GM18907 (cell line): ENCODE measurements around the gene PLEKHJ1.

Experiments
- ATAC-seq: cut with Tn5 transposase; IDR thresholded peaks from one replicate; pipeline ENCODE4 v1.9.1; 2021; ENCODE audit warnings: mild to moderate bottlenecking, moderate library complexity; ENCODE audit not compliant: unreplicated experiment

PLEKHJ1 gene

DNA sequence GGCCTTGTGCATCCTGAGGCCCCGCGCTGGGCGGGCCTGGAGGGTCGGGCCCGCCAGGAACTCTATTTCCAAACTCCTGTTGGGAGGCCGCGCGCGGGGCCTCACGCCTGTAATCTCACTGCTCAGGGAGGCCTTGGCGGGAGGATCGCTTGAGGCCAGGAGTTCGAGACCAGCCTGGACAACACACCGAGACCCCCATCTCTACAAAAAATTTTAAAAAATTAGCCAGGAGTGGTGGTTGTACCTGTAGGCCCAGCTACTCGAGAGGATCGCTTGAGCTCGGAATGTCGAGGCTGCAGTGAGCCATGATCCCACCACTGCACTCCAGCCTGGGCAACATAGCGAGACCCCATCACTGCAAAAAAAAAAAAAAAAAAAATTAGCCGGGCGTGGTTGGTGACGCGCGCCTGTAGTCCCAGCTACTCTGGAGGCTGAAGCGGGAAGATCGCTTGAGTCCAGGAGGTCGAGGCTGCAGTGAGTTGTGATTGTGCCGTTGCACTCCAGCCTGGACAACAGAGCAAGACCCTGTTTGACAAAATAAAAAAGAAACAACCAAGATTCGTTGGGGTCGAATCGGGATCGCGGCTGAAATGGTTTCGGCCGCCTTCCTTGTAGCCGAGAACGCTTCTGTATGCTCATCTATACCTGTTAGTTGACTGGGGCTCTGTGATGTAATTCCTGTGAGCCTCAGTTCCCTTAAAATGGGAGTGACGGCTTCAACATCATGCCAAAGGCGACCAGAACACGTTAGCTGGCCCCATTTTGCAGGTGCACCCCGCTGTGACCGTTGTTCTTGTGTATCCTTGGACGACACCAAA lies 1.1 kb upstream of the PLEKHJ1 start:
- ATAC-seq: no peak

DNA sequence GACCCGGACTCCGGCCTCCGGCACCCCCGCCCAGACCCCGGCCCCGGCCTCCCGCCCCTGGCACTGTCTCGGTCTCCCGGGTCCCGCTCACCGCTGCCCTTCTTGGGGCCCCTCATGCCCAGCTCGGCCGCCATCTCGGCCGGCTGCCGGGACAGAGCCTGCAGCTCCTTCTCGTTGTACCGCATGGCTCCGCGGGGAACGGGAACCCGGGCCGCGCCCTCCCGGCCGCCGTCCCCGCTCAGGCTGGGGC lies 140 bp downstream of the PLEKHJ1 start:
- no peak for ATAC-seq

DNA sequence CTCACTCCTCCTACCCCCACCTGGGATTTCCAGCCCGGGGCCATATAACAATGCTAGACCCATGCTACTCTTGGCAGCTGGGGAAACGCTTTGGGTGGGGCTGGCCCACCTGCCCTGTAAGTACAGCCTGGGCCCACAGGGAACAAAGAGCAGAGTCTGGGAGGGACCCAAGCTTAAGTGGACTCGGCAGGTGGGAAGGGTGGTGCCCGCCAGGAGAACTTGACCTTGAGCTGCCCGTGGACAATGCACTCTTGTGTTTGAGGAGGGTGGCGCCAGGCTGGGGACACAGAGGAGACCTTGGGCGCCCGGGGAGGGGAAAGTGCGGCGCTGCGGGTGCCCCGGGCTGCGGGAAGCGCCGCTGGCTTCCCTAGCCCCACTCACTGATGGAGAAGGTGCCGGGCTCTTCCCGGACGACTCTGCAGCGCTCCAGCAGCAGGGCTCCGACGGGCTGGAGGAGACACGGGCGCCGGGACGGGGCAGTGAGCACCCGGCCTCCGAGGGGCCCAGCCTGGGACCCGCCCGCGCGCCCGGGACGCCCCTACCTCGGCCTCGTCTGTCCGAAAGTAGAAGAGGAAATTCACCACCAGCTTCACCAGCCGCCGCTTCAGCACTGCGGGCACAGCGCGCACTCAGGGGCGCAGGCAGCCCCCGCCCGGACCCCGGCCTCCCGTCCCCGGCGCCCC lies 607 bp downstream of the PLEKHJ1 start:
- ATAC-seq: peak; percentile 20

DNA sequence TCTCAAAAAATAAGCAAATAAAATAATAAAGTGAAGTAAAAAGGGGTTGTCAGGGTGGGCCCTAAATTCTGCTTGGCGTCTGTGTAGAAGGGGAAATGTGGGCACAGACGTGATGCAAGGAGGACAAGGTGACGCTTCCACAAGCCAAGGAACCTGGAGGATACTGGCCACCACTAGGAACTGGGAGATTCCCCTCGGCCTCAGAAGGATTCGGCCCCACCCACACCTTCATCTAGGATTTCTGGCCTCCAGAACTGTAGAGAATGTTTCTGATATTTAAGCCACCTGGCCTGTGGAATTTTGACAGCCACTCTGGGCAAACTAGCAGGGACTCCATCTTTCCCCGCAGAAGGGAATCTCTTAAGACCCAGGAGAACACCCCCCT lies 1.1 kb downstream of the PLEKHJ1 start:
- no peak for ATAC-seq

DNA sequence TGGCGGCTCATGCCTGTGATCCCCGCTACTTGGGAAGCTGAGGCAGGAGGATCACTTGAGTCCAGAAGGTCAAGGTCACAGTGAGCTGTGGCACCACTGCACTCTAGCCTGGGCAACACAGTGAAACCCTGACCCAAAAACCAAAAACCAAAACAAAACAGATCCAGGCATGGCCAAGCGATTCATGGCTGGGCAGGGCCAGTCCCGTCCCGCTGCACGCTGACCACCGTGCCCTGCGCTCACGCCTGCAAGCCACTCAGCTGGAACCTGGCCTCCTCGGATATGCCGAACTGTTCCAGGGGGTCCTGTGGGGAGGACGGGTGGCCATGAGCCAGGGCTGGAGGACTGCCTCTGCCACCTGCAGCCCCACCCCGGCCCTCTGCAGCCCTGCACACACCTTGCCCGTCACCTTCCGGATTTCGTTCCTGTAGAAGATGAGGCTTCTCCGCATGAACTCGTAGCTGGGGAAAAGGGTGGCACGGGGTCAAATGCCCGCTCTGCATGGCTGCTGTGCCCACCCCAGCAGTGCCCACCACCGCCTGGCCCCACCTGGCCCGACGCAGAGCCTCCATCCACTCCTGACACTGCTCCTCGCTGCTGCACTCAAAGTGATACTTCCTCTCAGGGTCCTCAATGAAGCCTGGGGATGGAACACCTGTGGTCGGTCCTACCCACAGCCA lies 2.4 kb downstream of the PLEKHJ1 start:
- ATAC-seq: no peak

DNA sequence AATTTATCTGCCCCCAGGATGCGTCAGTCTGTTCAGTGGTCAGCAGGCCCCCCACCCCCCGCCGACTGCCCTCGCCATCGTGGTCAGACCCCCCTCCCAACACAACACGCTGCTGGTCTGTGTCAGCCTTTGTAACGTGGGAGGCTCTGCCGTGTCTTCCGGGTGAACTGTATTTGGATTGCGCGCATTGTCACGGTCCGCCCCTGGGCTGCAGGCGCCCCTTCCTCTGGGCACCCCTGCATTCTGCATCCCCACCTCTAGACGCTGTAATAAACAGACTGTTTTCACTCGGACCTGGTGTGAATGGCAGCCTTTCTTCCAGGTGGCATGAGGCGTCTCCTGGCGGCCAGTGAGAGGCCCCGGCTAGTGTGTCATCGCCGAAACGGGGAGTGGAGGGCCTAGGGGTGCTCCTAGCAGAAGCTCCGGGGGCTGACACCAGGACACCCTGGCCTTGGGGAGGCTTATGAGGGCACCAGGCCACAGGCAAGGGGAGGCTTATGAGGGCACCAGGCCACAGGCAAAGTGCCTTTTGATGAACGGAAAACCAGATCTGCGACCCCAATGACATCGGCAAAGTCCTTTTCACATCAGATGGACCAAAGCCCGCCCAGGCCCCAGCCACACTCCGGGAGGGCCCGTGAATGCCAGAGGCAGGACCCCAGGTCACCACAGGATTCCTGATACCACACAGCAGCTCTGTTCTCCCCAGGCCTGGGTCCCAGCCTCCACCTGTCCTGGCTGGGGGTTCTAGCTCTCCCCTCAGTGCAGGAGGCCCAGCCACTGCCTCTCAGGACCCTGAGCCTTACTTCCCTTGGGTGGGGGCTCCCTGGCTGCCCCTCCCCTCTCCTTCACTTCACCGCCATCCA lies 3.6 kb downstream of the PLEKHJ1 start:
- ATAC-seq: no peak

DNA sequence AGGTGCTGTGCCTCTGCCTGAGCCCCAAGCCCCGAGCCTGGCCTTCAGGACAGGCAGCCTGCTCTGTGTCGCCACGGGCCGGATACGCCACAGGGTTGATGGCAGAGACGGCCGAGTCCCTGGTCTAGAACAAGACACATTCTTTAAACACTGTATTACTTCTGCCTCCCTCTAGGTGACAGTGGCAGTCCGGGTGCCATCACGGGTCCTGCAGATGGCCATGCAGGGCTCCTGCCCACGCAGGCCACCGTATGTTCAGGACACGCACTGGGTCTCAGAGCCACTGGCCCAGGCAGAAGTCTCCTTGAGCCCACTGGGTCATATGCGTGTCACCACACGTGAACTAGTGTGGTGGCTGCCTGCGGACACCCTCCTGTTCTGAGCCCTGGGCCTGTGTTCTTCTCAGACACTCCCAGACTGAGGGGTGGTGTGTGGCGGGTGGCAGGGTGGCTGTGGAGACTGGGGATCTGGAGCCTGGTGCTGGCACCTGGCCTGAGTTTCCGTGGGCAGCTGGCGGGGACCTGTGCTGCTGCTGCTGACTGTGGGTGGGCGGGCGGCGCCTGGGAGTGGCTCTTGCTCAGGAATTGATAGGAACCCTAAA lies 4.4 kb downstream of the PLEKHJ1 start:
- ATAC-seq: no peak

DNA sequence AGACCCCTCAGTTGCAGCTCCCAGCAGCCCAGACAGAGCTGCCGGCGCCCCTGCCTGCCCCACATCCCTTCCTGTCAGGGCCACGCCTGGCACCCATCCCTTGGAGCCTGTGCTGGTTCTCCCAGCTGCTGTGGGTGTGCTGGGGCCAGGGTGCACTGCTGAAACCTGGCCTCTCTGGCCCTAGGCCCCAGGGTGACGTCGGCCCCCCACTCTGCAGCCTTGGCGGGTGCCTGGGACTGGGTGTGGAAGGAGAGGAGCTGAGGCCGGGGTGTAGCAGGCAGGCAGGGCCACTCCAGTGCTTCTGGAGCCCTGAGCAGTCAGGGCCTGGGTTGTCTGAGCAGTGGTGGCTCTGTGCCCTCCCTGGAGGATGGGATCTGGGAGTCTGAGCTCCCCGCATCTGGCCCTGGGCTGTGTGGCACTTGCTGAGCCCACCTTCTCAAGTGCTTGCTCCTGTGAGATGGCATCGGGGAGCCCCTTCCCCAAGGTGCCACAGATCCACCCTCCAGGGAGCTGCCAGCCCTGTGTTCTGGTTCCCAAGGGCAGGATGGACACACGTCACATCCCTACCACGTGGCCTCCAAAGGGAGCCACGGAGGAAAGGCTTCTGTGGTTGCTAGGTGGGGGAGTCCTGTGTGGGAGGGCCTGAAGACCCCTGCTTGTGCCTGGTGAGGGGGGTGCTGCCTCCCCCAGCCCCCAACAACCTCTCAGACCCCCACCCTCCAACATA lies 5.2 kb downstream of the PLEKHJ1 start:
- ATAC-seq: no peak

DNA sequence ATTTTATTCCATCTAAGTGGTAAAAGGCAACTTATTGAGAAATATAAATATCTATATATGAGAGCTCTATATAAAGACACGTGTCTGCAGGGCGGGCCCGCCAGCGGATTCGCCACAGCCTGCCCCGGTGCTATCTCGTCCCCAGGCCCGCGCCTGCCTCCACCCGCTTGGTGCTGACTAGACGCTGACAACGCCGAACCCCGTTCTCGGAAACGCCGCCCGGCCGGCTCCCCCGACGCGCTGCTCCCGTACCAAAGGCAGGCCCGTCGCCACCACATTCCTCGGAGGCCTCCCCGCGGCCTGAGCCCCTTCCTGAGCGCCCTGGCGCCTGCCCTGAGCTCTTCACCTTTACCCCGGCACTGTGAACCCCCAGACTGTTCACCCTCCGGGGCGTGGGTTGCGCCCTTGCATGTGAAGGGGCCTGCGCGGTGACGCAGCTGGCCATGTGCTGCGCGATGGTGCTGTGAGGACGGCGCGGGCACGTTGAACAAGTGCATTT lies 6.0 kb downstream of the PLEKHJ1 start:
- no peak for ATAC-seq

DNA sequence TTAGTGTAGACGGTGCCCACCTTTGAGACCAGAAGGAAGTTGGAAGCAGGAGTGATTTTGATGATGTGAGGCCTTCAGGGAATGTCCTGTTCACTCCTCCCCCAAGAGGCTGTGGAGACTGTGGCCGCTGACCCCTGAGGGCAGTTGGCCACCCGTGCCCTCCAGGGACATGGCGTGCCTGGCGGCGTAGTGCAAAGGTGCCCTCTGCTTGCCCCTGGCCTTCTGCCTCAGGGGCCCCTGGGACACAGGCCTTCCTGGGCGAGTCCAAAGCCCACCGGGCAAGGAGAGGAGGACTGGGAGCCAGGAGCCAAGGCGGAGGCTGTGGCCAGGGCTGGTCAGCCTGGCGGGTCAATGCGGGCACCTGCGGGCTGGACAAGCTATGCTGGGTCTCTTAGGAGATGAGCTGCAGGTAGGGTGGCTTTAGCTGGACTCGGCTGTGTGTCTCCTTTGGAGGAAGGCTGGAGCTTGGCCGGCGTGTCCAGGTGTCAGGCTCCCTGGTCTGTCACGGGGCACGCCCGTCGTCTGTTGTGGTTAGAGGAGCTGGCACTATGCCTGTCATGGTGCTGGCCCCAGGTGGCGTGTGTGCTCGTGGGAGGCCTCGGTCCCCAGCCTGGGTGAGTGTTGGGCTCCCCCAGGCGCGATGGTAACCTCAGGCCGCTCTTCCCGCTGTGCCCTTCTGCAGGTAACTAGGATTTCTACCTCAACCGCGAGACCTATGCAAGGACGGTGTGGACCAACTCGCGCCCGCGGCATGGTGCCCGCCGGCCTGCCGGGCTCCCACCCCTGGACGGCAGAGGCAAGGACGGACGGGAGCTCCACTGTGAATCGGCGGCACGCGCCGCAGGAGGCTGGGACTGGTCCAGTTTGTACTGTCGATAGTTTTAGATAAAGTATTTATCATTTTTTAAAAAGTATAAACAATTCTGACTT lies 6.8 kb downstream of the PLEKHJ1 start:
- ATAC-seq: no peak

DNA sequence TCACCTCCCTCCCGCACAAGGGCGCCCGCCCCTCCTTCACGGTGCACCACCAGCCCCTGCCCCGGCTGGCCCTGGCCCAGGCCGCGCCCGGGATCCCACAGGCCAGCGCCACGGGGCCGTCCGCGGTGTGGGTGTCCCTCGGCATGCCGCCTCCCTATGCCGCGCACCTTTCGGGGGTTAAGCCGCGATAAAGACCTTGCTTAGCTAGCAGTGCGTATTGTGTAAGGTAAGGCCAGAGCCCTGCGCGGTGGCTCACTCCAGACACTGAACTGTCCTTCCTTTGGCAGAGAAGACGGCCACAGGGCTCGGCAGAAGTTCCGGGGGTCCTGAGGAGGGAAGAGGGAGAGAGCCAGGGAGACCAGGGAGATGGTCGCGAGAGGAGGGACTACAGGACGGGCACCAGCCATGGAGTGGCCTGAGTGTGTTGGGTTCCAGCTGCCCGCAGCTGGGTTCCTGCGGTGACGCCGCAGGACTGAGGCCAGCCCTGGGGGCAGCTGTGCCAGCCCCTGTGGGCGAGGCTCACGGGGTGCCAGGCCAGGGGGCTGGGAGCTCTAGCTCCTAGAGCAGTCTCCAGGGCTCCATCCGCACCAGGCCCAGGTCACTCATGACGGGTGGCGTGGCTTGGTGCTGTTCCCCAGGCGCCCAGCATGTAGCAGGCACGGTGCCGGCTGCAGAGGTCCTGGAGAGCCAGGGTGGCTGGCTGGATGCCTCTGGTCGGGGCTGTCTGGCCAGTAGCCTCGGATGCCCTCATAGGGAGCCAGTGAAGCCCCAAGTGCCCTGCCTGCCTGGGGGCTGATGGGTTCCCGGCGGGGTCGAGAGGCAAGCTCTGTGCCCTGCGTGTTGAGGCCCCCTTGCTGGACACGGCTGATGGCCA lies 7.7 kb downstream of the PLEKHJ1 start:
- ATAC-seq: no peak

DNA sequence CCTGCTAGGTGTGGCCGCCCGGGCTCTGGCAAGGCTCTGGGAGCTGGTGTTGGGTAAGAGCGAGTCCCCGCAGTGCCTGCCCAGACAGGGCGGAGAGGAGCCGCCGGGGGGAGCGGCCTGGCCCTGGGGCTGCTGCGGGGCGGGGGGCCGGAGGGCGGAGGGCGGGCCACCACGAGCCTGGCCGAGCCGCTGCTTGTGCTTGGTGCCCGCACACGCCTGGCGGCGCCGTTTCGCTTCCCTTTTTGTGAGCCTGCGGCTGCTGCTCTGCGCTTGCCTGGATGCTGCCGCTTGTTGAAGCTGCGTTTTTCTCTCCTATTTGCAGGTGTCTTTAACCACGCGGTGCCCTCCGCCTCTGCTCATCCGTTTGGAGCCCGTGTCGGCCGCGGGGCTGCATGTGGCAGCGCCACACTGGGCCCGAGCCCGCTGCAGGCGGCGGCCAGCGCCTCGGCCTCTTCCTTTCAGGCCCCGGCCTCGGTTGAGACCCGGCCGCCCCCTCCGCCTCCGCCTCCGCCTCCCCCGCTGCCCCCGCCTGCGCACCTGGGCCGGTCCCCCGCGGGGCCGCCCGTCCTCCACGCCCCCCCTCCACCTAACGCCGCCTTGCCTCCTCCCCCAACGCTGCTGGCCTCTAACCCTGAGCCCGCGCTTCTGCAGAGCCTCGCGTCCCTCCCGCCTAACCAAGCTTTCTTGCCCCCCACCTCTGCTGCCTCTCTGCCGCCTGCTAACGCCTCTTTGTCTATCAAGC lies 8.5 kb downstream of the PLEKHJ1 start:
- no peak for ATAC-seq

DNA sequence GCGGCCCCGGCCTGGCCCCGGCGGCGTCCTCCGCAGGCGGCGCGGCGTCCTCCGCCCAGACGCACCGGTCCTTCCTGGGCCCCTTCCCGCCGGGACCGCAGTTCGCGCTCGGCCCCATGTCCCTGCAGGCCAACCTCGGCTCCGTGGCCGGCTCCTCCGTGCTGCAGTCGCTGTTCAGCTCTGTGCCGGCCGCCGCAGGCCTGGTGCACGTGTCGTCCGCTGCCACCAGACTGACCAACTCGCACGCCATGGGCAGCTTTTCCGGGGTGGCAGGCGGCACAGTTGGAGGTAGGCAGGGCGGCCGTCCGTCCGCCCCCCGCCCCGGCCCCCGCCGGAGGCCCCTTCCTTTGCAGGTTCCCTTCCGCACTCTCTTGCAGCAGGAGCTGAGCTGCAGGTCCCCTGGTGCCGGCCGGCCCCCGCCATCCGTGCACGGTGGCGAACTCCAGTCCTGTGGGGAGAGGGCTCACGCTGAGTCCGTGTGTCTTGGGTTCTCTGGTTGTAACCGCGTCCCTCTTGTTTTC lies 9.2 kb downstream of the PLEKHJ1 start:
- no peak for ATAC-seq

DNA sequence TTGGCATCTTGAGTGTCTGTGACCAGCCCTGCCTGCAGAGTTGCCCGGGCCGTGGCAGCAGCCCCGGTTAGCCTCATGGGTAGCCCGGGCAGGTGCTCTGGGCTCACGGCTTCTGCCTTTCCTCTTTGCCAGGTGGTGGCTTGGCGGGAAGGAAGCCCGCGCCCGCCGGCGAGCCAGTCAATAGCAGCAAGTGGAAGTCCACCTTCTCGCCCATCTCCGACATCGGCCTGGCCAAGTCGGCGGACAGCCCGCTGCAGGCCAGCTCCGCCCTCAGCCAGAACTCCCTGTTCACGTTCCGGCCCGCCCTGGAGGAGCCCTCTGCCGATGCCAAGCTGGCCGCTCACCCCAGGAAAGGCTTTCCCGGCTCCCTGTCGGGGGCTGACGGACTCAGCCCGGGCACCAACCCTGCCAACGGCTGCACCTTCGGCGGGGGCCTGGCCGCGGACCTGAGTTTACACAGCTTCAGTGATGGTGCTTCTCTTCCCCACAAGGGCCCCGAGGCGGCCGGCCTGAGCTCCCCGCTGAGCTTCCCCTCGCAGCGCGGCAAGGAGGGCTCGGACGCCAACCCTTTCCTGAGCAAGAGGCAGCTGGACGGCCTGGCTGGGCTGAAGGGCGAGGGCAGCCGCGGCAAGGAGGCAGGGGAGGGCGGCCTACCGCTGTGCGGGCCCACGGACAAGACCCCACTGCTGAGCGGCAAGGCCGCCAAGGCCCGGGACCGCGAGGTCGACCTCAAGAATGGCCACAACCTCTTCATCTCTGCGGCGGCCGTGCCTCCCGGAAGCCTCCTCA lies 9.9 kb downstream of the PLEKHJ1 start:
- ATAC-seq: no peak

DNA sequence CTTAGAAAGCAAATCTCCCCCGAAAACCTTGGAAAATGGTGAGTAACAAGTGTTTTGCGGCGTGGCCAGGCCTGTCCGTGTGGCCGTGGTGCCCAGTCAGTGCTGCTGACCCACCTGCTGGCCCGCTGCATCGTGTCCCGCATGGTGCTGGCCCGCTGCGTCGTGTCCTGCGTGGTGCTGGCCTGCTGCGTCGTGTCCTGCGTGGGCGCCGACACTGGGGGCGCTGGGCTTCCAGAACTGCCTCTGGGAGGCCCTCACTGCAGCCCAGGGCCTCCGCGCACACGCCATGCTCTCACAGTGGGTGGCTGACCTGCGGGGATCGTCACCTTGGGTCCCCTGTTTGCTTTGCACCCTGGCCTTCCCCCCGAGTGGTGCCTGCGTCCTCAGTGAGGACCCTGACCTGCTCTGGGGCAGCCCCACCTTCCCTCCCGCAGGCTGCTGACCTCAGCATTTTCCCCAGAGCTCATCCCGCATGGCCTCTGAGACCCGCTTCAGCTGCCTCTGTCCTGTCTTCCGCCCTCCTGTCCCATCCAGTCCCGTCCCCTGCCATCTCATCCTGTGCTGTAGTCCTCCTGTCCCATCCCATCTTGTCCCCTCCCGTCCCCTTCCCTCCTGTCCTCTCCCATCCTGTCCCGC lies 10.6 kb downstream of the PLEKHJ1 start:
- ATAC-seq: no peak
